GM21576 (cell line): Measurements from ENCODE around the gene ZNF740.
A peak's percentile ranks its signal among the peaks of the same experiment; 100 is the strongest.

Source experiments
- ATAC-seq: cut with Tn5 transposase; IDR thresholded peaks from one replicate; pipeline ENCODE4 v1.9.1; 2021; ENCODE audit warnings: mild to moderate bottlenecking, moderate library complexity; ENCODE audit not compliant: unreplicated experiment

The ZNF740 gene

DNA sequence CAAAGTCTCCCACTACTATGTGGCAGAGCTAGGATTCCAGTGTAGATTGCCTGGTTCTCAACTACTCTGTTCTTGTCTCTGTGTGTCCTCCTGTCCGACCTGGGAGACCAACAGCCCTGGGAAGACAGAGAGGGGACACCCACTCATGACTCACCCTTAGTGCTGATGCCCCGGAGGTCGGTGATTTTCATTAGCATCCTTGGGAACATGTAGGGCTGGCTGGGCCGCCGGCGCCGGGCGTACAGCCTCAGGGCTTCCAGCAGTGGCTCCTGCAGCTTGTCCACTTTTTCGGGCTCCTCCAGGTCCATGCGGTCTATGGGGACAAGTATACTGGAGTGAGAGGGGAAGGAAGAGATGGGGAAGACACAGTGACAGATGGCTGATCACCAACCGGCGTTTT lies 32.4 kb downstream of the ZNF740 start:
- ATAC-seq = no peak

DNA sequence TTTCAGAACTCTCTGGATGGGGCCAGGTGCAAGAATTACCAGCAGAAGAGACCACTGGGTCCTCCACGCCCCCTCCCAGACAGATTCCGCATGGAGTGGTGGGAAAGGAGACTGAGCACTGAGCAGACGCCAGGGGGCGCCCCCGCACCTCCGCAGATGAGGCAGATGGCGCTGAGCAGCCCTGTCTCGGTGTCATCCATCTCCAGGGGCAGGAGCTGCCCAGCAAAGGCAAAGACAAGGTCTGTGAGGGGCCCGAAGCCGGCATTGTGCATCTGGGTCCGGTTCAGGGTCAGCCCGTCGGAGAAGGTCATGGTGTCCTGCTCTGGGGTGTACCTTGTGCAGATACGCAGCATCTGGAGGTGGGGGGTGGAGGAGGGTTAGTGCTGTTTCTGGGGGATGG lies 32.8 kb downstream of the ZNF740 start:
- no peak for ATAC-seq

DNA sequence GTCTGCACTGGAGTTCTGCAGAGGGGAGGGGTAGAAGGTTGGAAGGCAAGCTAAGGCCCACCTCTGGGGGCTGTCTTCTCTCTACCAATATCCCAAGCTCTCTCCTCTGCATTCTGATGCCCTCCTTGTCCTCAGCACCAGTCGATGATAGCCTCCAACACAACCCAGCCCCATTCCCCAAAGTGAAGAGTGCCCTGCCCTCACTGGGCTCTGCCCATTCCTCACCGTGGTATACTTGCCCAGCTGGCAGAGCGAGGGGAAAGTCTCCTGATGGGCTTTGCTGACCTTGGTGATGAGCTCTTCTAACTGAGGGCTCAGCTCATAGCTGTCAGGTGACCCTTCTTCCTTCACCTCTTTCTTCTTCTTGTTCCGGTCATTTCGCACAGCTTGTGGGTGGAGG lies 33.7 kb downstream of the ZNF740 start:
- no peak for ATAC-seq

DNA sequence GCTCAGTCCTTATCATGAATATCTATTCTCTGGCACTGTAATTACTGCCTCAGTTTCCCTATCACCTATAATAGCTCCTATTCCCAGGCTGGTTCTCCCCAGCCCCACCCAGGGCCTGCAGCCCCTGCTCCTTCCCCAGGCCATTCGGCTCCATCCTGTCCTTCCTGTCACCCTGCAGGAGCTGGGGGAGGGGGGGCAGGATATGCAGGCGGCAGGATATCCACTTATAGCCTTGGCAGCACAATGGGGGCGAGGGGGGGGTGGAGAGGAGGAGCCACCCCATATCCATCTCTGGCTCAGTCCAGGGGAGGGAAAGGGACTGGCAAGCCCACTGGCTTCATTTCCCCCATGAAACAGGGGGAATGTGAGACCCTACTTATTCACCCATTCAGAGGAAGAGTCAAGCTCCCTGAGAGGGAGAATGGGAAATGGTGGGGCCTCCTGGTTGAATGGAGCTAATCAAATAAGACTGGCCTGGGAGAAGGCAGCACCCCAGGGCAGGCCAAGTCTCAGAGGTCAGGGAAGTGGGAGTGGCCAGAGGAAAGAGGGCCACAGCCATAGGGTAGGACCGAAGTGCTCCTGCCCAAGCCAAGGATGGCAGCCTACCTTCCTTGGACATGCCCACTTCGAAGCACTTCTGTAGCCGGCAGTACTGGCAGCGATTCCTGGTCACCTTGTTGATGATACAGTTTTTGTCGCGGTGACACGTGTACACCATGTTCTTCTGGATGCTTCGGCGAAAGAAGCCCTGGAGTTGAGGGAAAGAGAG lies 34.3 kb downstream of the ZNF740 start:
- ATAC-seq = no peak

DNA sequence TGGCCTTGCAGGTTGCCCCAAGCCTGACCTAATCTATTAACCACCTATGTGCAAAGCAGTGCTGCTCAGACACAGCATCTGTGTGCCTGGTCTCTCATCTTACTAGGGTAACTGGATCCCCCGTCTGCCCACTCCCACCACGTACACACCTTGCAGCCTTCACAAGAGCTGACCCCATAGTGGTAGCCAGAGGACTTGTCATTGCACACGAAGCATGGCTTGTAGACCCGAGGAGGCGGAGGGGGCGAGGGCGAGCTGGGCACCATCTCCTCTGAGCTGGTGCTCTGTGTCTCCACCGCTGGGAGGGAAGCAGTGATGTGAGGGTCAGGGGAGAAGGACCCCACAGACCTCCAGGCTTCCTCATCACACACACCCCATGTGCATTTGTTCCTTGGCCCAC lies 35.0 kb downstream of the ZNF740 start:
- ATAC-seq = no peak

DNA sequence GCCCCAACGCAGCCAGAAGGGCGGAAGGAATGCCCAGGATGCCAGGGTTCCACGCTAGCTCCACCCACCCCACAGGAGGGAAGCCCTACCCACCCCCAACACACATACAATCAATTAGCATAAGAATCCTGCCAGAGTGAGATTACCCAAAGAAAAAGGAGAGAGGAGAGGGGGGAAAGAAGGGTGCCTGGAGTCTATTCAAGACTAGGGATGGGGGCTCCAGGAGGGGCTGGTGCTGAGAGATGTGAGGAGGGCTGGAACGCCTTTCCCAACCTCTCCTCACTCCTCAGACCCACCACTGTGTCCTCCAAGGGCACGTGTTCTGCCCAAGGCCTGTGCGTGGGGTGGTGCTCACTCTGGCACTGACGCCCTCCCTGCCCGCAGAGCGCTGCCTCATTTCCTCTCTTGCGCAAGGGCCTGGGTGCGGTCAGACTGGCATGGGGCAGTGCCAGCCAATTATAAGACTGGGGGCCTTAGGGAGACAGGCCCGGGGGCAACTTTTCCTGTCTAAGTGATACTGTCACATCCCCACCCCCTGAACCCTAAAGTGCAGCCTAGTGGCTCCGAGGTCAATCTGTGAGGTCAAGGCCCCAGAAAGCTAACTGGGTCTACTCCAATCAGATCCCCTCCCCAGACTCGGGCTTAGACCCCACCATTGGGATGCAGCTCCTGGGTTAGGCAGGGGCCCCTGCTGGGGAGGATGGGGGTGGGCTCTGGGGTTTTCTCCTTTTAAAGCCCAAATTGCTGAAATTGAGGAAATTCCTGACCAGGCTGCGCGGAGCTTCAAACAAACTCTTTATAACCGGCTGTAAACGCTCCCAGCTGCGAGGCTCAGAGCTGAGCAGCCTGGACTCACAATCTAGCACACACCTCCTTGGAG lies 36.8 kb downstream of the ZNF740 start:
- no peak for ATAC-seq

DNA sequence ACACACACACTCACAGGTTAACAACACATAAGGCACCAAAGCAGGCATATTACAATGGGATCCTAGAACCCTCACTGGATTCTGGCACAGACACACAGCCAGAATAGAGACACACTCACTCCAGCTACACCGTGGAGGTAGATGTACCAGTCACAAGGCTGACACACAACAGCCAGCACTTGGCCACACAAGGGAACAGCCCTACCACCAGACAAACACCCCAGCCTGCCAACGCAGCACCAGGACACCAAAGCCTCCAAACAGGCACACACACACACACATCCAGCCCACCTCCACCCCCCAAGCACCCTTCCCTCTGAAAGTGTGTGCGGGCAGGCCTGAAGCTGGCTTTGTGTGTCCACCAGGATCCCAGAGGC lies 37.4 kb downstream of the ZNF740 start:
- ATAC-seq = no peak

DNA sequence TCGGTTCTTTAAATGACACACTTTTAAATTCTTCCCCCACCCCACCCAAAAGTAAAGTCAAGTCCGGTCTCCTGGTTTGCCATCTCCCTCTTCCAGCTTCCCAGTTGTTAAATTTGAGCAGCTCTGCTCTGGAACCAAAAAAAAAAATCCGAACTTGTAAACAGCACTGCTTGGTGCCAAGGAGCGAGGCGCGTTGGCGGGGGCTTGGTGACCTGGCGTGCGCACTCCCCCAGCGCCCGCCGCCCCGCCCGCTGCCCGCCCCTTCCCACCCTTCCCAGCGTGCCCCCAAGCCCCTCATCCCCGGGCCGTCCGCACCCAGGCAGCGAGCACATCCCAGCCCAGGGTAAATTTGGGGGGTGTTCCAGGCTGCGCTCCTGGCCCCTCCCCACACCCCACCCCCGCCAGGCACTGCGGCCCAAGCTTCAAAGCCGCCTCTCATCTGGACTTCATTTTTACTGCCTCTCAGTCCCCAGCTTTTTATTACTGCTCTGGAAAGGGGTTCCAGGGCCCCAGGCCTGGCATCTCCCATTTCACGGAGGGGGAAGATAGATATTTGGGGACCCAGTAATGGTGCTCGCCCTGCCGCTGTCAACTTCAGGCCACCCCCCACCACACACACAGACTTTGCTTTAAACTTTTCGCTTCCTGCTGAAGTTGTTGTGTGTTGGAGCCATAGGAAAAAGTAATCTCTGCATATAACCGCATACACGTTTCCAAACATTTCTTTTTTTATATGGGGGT lies 38.2 kb downstream of the ZNF740 start:
- no peak for ATAC-seq

DNA sequence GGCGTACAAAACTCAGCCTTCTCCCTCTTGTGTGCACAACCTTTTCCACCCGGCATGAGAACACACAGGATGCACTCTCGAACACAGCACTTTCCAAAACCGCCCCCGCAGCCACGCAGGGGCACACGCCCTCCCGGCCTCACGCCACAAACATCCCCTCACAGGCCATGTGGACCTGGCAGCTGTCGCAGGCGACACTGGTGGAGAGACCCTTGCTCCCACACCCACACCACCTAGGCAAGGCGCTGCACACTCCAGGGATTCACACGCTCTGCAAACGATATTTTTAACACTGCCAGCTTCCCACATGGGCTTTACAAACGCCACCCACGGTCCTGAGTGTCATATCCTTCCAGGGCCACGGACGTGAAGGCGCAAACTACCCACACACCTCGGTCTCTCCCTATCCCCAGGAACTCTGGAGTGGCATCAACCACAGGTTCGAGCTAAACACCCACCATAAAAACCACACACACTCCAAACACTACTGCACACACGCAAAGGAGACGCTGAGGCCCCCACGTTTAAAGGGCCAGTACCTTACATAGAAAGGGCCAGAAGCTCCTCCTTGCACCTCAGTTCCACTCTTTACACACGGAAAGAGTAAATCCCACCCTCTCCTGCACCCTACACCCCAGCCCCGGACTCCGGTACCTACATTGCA lies 38.9 kb downstream of the ZNF740 start:
- ATAC-seq = peak; percentile 1

DNA sequence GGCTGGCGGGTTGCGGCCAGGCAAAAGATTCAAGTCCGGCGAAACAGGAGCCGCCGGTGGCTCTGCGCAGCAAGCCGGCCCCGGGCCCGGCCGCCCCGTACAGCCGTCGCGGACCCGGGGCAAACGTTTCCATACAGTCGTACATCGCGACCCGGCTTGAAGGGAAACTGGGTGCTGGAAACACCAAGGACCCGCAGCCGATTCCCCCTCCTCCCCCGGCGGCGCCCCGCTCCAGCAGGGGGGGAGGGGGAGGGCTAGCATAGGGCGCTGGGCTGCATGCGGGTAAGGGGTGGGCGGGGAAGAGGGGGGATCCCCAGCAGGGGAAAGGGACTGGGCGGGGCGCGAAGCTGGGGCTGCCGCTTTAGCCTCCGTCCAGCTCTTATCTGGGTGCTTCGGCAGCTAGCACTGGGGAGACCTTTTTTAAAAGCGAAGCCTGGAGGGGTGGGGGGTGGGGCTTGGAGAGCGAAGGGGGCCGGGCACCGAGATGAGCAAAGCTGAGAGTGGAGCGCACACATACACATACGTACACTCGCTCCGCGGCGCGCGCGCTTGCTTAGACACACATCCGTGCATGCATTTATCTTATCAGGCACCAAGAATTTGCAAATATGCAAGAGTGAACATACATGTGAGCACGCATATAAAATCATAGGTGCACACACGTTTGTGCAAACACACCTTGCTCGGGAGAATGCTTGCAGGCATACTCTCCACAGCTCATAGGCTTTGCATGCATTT lies 39.6 kb downstream of the ZNF740 start:
- peak; percentile 21 for ATAC-seq

DNA sequence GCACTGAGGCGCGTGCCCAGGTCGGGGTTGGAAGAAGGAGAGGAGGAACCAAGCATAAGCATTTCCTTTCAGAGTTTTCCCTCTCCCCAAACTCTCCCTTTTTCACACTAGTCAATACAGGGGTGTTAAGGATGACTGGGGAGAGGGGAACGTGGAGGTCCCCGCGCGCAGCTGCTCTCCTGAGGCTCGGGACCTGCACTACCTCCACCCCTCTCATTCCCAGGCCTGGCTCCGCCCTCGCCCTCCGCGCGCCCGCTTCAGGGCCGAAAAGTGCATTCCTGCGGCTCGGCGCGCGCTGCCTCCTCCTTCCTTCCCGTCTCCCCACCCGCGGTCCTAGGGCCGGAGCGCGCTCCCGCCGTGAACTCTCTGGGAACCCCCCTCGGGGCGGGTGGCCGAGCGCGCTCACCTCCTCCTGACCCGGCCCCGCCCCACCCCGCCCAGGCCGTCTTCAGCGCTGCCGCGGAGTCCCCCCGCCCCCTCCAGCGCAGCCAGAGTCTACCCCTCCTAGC lies 40.2 kb downstream of the ZNF740 start:
- peak; percentile 41 for ATAC-seq

DNA sequence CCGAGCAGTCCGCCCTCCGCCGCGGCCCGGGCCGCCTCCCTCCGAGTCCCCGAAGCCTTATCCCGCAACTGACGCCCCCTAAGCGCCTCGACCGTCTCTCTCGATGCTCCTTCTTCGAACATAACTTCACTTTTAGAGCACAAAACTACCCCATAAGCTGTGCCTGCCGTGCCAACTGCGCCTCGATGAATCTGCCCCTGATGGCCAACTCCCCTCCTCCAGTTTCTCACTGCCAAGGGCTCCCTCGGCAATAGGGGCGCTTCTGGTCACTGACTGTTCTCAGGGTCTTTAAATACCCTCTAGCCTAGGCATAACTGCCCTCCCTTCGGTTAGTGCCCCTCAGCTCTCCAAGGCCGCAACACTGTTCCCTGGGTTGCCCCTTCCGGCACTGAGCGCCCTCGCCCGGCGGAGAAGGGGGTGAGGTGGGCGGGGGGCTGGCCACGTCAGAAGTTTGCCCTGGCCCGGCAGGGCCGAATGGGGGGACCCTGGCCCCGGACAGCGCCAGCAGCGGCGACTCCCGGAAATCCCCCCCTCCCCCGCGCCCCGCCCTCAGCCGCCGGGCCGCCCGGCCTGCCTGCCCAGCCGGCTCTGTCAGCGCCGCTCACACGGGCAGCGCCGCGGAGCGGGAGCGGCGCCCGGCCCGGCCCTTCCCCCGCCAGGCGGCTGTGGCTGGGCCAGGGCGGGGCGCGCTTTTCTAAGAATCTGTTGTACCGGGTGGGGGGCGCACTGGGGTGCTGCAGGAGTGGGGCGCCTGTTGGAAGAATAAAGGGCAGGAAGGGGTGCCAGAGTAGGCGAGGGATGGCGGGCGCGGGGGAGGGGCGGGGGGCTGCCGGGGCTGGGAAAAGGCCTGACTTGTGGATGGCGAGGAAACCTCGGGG lies 40.9 kb downstream of the ZNF740 start:
- peak; percentile 30 for ATAC-seq

DNA sequence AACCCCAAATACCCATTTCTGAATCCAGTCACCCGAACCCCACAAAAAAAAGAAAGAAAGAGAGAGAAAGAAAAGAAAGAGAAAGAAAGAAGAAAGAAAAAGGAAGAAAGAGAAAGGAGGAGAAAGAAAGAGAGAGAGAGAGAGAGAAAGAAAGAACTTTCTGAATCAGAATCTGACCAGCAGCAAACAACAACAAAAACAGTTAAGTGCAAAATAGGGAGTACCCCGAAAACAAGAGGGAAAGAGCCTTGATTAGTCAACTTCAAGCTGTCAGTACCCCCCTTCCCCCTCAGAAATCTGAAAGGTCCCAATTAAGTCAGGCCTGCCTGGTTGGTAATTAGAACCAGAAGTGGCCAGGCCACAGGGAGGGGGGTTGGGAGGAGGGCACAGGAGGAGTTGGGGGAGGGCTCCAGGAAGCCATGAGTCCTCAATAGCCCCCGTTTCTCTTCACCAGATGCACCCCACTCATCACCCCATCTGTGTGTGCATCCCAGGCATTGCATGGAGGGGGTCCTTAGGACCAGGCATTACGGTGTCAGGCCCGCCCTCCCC lies 41.7 kb downstream of the ZNF740 start:
- no peak for ATAC-seq

DNA sequence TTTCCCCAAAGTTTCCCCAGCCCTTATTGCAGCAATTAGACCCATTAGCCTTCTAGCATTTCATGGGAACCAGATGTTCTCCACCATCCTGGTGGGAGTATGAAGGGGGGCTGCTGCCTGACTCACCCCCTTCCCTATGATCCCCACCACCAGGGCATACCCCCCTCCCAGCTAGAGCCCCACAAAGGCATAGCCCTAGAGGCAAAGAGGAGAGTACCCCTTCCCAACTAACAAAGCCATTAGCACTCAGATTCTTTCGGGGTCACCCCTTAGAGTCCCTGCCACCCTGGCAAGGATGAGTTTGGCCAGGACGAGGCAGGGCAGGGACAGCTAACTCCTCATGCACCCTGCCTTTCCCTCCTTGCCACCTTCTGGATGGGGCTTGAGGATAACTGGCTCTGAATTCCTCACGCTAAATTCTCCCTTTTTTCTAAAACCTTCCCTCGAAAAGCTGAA lies 42.3 kb downstream of the ZNF740 start:
- ATAC-seq = no peak

DNA sequence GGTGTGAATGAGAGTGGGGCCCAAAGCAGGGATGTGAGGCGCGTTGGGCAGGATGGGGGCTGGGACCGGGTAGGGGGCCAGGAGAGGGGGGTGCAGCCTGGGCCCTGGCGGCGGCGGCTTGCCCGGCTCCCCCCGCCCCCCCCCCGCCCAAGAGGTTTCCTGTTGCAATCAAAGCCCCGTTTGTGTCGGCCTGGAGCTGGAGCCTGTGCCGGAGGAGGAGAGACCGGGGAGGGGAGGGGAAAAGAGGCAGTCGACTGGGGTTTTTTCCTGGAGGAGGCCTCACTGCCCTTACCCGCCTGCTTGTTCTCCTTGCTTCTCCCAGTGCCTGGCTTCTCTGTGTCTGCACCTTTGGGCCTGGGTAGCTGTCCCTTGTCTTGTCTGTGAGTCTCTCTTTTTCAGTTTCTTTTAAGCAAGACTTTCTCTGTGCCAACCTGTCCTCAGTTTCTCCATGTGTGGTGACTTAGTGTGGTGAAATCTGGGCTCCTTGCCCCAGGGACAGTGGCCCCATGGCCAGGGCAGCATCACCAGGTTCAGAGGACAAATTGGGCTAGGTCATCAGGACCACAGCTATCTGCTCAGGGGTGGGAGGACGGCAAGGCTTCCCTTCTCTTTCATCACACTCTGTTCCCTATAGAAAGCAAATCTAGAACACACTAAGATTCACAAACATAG lies 43.0 kb downstream of the ZNF740 start:
- no peak for ATAC-seq

DNA sequence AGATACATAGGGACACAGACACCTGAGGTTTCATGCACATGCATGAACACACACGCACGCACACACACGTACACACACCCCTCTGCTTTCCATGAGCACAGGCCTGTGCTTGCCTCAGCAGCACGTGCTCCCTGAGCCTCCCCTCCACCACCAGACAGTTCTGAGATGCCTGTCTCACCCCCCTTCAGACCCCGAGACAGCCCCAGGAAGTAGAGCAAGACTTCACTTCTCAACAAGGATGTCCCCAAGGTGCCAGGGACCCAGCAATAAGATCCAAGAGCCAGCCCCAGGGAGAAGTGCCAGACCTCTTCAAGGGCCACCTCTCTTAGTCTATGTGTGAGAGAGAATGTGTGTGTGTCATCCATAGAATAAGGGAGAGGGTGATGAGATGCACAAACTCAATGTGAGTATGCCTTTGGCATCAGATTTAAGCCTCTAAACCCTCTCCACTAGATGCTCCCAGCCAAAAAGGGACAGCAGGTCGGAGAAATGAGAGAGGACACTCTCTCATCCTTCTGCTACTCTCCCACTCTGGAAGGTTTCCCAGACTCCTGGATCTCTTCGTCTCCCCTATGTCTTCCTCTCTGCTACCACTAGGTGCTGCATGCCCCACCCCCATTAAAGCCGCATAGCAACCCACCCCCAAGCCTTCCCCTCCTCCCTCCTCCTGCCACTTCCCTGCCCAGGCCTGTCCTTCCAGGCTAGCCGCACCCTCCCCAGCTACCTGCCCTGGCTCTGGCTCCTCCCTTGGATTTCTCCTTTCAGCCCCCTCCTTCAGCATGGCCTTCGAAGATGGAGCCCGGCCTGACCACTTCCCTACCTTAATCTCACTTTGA lies 43.8 kb downstream of the ZNF740 start:
- no peak for ATAC-seq

DNA sequence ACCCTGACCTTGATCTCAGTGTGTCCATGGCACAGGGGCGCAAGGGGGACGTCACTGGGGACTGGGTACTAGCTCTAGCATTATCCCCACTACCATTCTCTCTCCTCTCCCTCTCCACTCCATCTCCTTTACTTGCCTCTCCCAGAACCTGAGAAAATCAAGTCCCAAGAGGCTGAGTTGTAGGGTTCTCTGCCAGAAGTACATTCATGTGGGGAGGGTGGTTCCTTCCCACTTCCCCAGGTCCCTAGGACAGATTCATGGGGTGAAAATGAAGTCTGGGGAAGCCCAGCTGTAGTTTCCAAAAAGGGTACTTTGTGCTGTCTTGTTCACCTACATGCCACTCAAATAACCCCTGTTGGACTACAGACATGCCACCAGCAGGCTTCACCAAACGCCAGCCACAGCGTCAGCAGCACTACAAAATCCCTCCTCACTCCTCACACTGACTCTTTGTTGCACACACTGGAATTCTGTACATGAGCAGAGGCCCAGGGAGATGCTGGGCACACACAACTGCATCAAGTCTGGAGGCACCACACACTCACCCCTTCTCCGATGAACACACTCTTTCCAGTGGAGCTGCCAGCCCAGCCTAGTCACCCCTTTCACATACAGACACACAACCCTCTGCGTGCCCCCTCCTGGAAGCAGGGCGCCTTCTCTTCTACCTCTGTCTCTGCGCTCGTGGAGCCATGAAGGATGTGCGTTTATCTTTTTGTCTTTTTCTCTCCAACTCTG lies 44.5 kb downstream of the ZNF740 start:
- ATAC-seq = no peak
